ENCODE data around the gene SLC5A12.

The SLC5A12 gene

GRCh38 chr11:26721948-26722475, at the start of gene SLC5A12:
Gene SLC5A12, minus strand, starts transcription at chr11:26722060. Its CDS starts 346 bp downstream, at chr11:26721714.
- no peak for DNase-seq

- no peak for DNase-seq
Observed at GRCh38 chr11:26769027-26769426, 47.2 kb upstream of the SLC5A12 start.

- no peak for DNase-seq
Observed at GRCh38 chr11:26767060-26767459, 45.2 kb upstream of the SLC5A12 start.

- DNase-seq = no peak
Observed at GRCh38 chr11:26765323-26765722, 43.5 kb upstream of the SLC5A12 start.

- no peak for DNase-seq
Observed at GRCh38 chr11:26764825-26765224, 43.0 kb upstream of the SLC5A12 start.

- DNase-seq = no peak
Observed at GRCh38 chr11:26764315-26764714, 42.5 kb upstream of the SLC5A12 start.

GRCh38 chr11:26762089-26762488, 40.2 kb upstream of the SLC5A12 start:
- DNase-seq = no peak

- DNase-seq = no peak
Observed at GRCh38 chr11:26761361-26761809, 39.5 kb upstream of the SLC5A12 start.

GRCh38 chr11:26757995-26758394, 36.1 kb upstream of the SLC5A12 start:
- DNase-seq = no peak

- no peak for DNase-seq
Observed at GRCh38 chr11:26755762-26756161, 33.9 kb upstream of the SLC5A12 start.

- peak; percentile 70 for DNase-seq
Observed at GRCh38 chr11:26753723-26754504, 32.1 kb upstream of the SLC5A12 start.

GRCh38 chr11:26749927-26750326, 28.1 kb upstream of the SLC5A12 start:
- DNase-seq = no peak

- no peak for DNase-seq
Observed at GRCh38 chr11:26743622-26744021, 21.8 kb upstream of the SLC5A12 start.

GRCh38 chr11:26742966-26743365, 21.1 kb upstream of the SLC5A12 start:
- DNase-seq = no peak

GRCh38 chr11:26741036-26741435, 19.2 kb upstream of the SLC5A12 start:
- DNase-seq = no peak

- no peak for DNase-seq
Observed at GRCh38 chr11:26739366-26740073, 17.7 kb upstream of the SLC5A12 start.

GRCh38 chr11:26734691-26735090, 12.8 kb upstream of the SLC5A12 start:
- no peak for DNase-seq

- no peak for DNase-seq
Observed at GRCh38 chr11:26731084-26731456, 9.2 kb upstream of the SLC5A12 start.

- peak; percentile 56 for DNase-seq
Observed at GRCh38 chr11:26730414-26731083, 8.7 kb upstream of the SLC5A12 start.

GRCh38 chr11:26729284-26729683, 7.4 kb upstream of the SLC5A12 start:
- no peak for DNase-seq

- no peak for DNase-seq
Observed at GRCh38 chr11:26726960-26727359, 5.1 kb upstream of the SLC5A12 start.

- DNase-seq = no peak
Observed at GRCh38 chr11:26719998-26720397, 1.9 kb downstream of the SLC5A12 start.

- DNase-seq = no peak
Observed at GRCh38 chr11:26719289-26719973, 2.4 kb downstream of the SLC5A12 start.

Data from OCI-M1 (cell line).